NCI-H146 treated with DMSO at 0.1 percent for 48 hours (cell line): Measurements from ENCODE around the gene STARD7.

ENCODE experiments used
- DNase-seq: peaks from one replicate; lab custom pipeline; 2025; ENCODE audit not compliant: unreplicated experiment; lab: John Stamatoyannopoulos, UW

STARD7 gene

DNA sequence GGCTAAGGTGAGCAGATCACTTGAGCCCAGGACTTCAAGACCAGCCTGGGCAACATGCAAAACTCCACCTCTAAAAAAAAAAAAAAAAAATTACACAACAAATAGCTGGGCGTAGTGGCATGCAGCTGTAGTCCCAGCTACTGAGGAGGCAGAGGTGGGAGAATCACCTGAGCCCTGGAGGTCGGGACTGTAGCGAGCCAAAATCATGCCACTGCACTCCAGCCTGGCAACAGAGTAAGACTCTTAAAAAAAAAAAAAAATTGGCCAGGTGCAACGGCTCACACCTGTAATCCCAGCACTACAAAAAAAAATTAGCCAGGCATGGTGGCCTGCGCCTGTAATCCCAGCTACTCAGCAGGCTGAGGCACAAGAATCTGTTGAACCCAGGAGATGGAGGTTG, 7.3 kb downstream of the STARD7 start:
- no peak for DNase-seq

DNA sequence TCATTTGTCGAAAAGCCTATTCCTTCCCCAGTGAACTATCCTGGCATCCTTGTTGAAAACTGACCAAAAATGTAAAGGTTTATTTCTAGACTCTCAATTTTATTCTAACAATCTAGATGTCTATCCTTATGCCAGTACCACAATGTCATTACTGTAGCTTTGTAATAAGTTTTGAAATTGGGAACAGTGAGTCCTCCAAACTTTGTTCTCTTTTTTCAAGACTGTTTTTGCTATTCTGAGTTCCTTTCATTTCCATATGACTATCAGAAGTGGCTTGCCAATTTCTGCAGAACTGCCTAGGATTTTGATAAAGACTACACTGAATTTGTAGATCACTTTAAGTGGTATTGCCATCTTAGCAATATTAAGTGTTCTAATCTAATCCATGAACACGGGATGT, 9.7 kb downstream of the STARD7 start:
- DNase-seq, result no peak

DNA sequence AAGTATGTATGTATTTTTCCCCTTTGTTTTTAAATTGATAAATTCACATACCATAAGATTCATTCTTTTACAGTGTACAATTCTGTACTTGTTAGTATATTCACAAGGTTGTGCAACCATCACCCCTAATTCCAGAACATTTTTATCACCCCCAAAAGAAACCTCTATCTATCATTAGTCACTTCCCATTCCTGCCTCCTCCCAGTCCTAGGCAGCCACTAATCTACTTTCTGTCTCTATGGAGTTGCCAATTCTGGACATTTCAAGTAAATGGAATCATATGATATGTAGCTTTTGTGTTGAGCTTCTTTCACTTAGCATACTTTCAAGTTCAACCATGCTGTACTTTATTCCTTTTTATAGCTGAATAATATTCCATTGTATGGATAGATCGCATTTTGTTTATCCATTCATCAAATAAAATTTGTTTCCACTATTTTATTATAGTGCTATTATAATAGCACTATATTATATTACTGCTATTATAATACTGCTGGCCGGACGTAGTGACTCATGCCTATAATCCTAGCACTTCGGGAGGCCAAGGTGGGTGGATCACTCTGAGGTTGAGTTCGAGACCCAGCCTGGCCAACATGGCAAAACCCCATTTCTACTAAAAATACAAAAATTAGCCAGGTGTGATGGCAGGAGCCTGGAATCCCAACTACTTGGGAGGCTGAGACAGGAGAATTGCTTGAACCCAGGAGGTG, 10.9 kb downstream of the STARD7 start:
- DNase-seq, result no peak

DNA sequence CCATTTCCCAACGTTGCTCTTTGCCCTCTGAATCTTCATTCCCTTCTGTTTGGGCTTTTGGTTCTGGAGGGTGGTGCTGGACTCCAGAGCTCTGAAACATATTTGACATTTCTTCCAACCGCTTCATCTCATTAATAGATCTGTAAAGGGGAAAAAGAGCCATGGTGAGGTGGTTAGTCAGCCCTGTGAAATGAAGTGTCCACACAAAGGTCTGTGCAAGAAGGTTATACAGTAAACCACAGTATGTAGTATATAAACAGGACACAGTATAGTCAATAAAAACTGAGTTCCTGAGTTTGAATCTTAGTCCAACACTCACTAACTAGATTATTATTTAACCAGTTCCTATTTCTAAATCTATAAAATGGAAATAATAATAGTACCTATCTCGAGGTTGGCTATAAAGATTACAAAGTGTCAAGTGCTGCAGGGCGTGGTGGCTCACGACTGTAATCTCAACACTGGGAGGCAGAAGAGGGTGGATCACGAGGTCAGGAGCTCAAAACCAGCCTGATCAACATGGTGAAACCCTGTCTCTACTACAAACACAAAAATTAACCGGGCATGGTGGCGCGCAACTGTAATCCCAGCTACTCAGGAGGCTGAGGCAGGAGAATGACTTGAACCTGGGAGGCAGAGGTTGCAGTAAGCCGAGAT, 13.1 kb downstream of the STARD7 start:
- DNase-seq, result no peak

DNA sequence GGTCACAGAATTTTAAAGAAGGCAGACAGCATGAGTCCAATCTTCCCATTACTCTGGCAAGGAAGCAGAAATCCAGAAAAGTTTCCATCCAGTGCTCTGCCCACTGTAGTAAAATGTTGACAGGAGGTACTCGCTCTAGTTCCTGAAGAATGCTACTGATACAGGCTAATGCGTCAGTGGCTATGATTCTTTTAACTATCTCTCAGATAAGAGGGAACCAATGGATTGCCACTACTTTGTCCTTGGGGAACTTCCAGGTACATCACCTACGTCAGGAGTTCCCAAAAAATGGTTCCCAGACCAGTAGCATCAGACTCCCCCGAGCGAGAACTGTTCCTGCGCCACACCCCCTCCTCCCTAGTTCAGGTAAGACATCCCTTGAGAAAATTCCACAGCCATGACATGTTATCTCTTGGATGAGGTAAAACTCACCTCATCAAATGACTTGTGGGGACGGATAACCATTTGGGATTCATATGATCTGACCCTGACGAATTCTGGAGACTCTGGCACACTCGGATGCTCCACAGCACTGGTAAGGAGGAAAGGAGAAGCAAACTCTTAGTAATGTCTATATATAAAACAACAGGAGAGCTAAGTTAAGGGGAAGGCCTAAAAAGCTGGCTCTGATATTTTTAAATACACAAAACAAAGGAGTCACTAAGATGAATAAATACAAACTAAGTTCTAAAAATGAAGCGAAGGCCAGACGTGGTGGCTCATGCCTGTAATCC, 16.5 kb downstream of the STARD7 start:
- no peak for DNase-seq

DNA sequence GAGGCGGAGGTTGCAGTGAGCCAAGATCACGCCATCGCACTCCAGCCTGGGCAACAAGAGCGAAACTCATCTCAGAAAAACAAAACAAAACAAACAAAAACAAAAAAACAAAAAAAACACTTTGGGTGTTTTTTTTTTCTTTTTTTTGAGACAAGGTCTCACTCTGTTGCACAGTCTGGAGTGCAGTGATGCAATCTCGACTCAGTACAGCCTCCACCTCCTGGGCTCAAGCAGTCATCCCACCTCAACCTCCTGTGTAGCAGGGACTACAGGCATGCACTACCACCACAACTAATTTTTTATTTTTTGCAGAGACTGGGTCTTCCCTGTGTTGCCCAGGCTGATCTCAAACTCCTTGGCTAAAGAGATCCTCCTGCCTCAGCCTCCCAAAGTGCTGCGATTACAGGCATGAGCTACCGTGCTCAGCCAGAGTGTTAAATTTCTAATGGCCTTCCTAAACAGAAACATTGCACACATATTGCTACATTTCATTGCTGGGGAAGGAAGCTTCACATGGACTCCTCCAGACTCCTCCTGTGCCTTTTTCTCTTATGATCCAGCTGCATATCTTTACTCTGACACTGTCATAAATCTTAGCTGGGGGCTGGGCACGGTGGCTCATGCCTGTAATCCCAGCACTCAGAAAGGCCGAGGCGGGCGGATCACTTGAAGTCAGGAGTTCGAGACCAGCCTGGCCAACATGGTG, 19.7 kb downstream of the STARD7 start:
- no peak for DNase-seq

DNA sequence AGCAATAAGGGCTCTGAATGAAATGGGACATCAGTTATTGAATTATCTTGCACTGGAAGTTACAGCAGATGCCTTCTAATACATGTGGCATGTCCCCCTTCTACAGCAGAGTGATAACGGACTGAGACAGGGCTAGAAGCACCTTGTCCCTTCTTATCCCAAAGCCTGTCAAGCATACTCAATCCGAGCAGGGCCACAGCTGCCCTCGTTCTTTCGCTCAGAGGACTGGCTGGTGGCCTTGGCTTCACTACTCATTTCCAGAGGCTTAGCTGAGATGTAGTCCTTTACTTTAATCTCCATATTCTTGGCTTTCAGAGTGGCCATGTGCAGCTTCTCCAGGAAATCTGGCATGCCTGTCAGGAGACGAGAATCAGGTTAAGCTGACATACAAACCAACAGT, 22.1 kb downstream of the STARD7 start:
- DNase-seq, result no peak

DNA sequence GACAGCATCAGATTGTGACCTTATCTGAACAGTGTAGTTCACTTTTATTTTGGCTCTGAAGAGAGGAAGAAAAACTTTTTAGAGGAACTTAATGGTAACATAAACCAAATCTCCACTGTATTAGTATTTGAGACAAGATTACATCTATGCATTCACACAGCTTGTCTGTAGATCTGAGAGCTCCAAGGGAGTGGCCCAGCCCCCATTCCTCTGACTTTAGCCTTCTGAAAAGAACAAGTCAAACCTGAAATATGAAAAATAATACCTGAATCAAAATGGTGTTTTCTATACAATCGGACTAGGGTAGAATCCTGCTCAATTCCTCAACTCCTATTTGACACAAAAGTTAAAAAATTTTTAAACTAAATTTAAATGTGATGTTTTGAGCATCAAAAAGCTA, 23.1 kb downstream of the STARD7 start:
- DNase-seq, result no peak

DNA sequence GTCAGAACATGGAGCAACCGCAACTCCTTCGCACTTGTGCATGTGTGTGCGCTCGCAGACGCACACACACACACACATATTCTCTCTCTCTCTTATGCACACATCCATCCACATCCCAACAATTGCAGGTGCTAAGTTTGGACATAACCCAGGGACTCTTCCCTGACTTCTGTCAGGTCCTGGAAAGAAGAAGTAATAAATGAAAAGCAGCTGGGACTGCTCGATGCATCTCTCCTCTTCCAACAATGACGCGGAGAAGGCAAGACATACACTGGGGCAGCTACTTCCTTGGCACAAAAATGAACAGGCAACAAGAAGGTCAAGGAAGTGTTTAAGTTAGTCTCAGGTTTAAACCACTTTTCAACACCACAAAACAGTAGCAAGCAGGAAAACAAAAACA, 23.6 kb downstream of the STARD7 start:
- DNase-seq, result no peak

DNA sequence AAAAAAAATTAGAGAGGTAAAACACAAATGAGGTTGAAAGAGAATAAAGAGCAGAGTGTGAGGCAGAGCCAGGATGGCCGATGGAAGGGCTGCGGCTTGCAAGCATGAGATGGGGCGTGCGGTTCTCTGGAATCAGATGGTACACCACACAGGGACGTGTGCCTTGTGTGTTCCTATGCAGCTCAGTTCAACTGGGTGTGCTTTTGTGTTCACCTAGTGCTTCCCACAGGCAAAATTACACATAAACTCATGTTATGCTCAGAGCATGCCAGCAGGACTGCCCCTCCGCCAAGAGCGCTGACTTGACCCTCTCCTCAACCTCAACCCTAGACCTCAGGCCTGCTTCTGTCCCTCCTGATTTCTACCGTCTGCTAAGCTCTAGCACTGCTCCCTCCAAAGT, 24.4 kb downstream of the STARD7 start:
- no peak for DNase-seq

DNA sequence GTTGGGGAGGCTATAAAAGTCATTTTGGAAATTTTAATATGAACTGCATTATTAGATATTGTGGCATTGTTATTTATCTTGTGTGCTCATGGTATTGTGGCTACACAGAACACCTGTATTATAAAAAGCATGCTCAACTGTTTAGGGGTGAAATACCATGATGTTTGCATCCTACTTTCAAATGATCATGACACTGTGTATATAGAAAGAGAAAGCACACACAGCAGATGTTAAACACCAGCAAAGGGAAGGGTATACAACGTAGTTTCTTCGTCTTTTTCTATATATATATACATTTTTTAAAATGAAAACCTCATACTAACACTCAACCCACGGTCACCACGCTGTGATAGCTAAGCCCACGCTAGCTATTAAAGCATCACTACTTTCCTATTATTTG, 27.1 kb downstream of the STARD7 start:
- no peak for DNase-seq

DNA sequence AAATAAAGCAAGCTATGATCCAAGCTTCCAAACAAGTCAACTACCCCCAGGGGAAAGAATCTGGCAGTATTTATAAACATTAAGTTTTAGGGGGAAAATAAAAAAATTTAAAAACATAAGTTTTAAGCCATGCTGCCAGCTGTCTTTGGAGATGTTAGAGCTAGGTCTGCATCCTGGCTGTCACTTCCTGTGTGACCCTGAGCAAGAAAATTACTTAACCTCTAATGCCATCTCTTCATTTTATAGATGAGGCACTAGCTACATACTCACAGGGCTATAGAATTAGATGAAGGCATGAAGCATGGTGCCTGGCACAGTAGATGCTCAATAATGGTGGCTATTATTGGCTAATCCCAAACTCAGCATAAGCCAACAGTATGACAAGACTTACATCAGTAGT, 28.1 kb downstream of the STARD7 start:
- DNase-seq, result no peak

DNA sequence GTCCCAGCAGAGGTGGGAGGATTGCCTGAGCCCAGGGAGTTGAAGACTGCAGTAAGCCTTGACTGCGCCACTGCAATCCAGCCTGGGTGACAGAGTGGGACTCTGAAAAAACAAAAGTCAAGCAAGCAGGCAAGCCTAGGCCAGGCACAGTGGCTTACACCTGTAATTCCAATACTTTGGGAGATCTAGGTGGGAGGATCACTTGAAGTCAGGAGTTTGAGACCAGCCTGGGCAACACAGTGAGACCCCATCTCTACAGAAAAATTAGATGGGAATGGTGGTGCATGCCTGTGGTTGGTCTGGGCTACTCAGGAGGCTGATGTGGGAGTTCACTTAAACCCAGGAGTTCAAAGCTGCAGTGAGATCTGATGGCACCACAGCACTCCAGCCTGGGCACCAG, 28.6 kb downstream of the STARD7 start:
- DNase-seq, result no peak

DNA sequence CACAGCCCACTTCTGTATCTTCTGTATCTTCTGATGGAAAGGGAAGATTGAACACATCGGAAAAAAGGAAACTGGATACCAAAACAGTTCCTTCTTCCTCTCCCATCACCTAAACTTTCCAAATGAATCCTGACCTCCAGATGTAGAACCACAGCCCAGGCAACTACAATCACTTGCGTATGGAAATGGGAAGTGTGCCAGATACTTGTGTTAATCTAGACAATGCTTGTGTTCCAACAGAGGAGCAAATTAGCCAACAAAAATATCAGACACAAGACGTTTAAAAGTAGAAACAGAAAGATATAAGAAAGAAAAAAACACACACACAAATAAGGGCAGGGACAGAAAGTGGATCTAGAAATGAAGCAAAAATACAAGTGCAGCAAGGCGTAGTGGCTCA, 32.0 kb downstream of the STARD7 start:
- DNase-seq, result no peak

DNA sequence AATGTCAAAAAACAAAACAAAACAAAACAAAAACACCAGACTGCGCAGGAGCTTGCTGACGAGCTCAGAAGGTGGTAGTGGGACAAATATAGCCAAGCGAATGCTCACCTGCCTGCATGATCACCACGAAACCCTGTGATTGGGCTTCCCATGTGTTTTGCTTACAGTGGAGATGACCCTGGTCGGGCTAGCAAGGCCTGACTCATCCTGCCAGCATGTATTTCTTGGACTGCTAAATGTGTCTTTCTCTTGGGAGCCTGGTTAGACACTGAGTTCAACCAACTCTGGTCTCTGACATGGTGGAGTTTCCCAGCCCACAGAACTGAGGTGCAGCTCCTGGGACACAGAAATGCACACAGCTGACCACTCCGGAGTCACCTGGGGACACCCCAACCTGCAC, 32.7 kb downstream of the STARD7 start:
- DNase-seq, result no peak

DNA sequence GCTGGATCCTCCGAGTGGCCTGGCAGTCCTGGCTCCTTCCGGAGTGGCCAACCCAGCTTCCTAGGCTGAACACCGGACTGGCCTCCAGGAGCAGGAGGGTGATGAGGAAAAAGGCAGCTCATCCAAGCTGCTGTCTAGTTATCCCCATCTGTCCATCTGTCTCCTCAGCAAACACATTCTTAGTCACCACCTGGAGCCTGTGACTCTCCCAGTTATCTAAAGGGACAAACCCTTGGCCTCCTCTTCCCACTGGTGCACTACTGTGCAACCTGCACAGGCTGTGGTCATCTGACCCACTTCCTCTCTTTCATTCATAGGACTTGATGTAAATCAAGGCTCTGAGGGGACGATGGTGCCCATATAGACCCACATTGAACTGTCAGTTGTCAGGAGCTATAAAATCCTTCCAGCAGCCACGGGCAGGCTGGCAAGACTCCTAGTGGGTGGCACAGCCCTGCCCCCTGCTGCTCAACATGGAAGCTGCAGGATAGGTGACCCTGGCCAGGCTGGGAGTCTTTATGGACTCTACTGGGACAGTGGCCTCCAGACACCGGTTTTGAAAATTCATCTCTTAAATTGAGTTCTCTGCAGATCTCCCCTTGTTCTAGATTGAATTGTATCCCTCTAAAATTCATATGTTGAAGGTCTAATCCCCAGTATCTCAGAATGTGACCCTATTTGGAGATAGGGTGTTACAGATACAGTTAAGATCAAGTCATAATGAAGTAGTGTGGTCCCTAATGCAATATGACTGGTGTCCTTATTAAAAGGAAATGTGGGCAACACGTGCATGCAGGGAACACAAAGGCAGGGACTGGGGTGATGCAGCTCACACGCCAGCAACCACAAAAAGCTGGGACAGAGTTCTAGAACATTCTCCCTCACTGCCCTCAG, 34.1 kb downstream of the STARD7 start:
- DNase-seq, result peak; percentile 45

DNA sequence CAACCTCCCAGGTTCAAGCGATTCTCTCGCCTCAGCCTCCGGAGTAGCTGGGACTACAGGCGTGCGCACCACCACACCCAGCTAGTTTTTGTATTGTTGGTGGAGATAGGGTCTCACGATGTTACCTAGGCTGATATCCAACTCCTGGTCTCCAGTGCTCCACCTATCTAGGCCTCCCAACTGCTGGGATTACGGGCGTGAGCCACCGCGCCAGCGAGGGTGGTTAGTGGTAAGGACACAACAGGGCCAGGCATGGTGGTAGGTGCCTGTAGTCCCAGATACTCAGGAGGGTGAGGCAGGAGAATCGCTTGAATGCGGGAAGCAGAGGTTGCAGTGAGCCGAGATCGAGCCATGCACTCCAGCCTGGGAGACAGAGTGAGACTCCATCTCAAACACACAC, 36.8 kb downstream of the STARD7 start:
- no peak for DNase-seq

DNA sequence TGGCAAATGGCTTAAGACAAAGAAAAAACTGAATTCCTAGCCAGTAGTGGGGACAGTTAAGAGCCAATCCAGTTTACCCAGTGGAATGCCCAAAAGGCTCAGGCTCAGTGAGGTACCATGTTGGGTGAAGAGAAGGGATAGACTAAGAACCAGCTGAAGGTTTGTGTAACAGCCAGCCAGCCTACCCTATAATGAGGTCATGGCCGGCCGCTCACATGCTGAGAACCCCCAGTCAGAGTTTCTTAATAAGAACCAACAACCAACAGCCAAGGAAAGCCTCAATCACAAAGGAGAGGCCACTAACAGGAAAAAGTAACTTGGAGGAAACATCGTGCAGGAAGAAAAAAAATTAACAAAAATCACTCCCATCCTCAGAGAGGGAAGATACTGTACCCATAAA, 38.0 kb downstream of the STARD7 start:
- no peak for DNase-seq

DNA sequence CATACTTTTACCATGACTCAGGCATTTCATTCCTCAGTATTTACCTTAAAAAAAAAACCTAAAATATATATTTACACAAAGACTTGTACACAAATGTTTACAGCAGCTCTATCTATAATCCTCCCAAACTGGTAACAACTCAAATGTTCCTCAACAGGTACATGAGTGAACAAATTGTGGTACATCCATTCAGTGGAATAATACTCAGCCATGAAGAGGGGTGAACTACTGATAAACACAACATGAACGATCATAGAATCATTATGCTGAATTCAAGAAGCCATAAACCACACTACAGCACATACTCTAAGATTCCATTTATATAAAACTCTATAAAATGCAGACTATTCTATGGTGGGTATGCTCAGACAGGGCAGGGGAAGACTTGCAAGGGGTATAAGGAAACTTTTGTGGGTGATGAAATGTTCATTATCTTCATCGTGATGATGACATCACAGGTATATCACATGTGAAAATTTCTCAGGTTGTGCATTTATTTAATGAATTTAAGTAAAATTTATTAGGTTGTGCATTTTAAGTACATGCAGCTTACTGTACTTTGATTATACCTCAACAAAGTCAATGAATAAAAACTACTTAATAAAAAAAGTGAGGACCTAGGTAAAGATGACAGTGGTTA, 38.6 kb downstream of the STARD7 start:
- DNase-seq, result no peak

DNA sequence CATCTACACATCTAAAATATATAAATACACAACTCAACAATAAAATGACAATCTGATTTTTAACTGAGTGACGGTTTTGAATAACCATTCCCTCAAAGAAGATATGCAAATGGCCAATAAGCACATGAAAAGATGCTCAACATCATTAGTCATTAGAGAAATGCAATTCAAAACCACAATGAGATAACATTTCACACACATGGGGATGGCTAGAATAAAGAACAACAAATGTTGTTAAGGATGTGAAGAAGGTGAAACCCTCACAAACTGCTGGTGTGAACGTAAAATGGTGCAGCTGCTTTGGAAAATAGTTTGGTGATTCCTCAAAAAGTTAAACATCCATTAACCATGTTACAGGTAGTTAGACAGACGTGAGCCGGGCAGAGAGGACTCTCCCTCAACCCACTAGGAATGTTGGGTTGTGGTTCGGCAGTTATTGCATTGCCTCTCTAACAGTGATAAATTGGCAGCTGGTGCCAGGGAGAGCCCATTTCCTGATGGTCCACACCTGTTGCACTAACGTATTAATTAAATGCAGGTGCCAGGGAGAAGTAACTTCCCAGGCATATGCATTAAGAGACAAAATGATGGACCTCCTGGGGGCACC, 41.1 kb downstream of the STARD7 start:
- no peak for DNase-seq
